NCI-H69 (cell line): Measurements from ENCODE around the gene SLC7A10.
"Not testable (repeated sequence)": the region's sequence is repeated elsewhere in the genome, so short reads cannot be mapped to it uniquely, and the experiment has no call there.

Experiments used
- DNase-seq: peaks from one replicate; lab custom pipeline; 2025; lab: John Stamatoyannopoulos, UW

Gene SLC7A10

DNA sequence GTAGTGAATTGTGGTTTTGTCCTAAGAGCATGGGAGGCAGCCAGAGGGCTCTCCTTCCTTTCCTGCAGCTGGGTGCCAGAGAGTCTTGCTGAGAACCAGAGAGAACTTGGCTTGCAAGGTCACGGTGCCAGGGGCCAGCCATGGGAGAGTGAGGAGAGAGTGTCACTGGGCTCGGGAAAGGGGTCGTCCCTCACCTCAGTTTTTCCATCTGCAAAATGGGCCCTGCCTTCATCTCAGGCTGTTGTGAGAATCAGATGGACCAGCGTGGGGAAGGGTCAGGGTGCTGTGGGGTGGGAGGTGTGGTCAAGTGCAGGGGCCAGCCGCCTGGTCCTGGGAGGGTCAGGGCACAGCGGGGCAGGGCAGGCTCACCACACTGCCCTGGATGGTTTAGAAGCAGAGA lies 24.2 kb downstream of the SLC7A10 start:
- no peak for DNase-seq

DNA sequence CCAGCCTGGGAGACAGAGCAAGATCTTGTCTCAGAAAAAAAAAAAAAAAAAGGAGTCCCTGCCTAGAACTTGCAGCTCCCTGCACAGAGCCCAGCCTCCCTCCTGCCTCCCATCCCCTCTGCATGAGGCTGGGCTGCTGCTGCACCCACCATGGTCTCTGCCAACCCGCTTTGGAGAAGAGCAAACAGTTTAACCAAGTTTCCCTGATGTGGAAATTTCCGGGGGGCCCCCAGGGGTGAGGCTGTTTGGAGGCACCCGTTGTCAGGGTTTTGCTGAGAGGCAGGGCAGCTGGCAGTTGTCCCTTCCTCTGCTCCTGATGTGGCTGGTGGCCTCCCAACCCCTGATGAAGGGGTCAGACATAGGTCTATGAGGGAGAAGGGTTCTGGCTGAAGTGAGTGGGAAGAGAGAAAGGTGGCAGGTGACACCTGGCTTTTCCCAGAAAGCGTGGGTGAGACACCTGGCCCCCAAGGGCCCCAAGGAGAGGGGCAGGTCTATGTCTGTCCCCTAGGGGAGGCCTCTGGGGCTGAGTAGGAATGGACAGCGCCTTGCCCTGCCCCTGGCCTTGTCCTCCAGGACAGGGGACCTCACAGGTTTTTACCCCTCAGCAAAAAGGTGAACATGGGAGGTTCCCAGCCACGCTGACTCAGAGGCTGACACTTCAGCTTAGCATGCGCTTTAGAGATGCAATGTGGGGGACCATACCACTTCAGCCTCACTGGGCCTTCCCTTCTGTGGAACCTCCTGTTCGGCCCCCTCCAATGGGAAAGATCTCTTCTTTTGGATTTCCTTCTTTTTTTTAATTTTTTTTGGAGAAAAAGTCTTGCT lies 26.0 kb downstream of the SLC7A10 start:
- no peak for DNase-seq

DNA sequence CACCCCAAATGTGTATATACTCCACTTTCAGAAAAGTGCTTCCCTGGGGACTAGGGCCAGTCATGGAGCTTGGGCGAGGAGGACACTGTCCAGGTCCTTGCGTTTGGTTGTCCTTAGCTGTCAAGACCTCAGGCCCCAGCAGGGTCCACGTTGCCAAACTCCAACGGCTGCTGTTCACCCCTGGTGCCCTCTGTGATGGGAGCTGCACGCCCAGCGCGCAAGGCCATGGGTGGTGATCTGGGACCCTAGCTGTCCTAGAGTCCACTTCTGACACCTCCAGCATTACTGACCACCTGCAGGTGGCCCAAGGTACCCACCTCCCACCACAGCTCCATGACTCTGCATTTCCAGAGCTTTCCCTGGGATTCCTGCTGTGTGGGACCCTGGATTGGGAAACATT lies 27.5 kb downstream of the SLC7A10 start:
- no peak for DNase-seq

DNA sequence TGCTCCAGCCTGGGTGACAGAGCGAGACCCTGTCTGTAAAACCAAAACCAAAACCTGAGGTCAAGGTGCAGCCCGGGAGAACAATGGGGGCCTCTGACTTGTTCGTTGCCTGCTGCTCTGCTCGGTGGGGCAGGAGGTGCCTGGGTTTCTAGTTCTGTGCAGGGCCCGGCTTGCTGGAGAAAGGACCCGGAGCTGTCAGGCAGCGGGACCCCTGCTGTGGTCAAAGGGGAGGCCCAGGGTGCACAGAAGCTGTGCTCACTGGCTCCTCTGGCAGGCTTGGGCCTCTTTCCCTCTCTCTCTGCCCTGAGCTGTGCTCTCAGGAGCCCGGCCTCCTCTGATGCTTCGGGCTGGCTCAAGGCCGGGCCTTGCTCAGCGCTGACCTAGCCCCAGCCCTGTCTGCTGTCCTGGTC lies 28.1 kb downstream of the SLC7A10 start:
- no peak for DNase-seq

DNA sequence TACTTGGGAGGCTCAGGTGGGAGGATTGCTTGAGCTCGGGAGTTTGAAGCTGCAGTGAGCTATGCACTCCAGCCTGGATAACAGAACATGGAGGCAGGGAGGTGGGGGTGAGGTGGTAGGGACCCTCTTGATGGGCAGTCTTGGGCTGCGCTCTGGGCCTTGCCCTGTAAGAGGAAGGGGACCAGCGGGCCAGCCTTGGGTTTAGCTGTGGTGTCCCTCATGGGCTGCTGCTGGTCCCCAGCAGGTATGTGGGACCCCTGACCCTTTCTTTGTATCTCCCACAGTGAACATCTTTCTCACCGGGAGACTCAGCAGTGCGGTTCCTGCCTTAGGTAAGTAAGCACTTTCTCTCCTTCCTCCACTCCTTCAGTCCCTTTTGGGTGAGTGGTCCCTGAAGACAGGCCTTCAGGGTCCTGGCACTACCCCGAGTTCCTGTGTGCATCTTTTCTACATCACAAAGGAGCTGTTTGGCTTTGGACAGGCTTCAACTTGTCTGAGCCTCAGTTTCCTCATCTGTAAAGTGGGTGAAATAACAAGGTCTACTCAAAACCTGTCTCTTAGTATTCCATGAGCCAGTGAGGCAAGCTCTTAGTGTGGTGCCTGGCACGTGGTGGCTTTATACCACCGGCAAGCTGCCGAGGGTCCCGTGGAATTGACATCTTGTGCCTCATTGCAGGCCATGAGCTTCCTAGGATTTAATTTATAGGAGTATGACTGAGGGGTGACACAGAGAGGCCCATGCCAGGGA lies 29.0 kb downstream of the SLC7A10 start:
- DNase-seq = no peak

DNA sequence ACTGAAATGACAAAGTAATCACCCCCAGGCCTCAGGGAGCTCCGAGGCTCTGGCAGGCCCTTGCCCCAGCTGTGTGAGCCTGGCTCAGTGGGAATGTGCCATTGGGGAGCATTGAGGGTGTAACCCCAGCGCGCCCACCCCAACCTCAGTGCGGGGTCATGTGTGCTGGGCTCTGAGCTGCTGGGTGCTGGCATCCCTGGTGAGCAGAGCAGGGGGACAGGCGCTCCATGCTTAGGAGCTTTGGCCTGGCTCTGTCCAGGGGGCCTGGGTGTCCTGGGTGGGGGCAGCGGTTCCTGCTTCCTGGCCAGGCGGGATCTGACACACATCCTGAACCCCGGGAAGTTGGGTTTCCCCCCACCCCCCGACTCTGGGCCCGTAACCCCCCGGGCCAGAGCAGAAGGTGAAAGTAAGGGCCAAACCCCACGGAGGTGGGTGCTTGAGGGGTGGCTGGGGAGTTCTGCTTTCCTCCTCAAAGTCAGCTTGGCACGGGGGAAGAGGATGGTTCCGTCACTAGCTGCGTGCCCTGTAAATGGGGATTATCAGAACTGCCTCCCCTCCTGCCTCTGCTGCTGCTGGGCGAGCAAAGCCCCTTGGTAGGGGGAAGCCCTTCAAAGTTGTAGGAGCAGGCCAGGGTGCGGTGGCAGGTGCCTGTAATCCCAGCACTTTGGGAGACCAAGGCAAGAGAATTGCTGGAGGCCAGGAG lies 29.9 kb downstream of the SLC7A10 start:
- DNase-seq = no peak

DNA sequence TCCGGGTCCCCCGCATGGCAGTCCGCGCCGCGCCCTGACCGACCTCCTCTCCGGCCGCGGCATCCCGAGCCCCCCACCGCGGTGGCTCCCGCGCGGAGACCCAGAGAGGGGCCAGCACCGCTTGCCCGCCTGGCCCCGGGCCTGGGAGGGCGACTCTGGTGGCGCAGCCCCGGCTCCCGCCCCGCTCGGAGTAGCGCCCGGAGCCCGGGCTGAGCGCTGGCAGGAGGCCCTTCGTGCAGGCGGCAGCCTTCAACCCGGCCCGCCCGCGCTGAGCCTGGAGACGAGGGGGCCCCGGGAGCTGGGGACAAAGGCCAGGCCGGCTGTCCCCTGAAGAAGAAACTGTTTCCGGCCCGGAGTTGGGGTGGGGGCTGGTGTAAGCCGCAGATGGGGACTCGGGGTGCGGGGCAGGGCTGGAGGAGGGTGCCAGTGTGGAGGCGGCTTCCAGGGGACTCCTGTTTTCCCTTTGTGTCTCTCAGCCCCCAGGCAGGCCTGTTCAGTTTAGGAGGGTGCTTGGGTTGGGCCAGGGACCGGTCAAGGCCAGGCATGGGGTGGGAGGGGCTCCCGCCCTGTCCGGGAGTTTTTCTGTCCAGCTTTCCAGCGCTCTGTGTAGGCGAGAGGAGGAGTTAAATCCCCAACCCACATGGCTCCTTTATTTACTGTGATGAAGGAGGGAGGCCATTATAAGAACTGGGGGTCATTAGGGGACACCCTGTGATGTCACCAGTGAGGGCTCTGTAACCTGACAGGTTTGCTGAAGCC lies 30.6 kb downstream of the SLC7A10 start:
- peak; percentile 58 for DNase-seq

DNA sequence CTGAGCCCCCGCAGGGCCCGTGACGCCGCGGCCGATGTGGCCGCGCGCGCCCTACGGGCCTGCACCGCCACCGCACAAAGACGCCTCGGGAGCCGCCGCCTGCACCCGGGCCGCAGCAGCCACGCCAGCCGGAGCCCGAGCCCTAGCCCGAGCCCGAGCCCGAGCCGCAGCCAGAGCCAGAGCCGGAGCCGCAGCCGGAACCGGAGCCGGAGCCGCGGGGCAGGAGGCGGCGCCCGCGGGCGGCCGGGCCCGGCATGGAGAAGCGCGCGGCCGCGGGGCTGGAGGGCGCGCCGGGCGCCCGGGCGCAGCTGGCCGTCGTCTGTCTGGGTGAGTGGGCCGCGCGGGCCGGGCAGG lies 31.1 kb downstream of the SLC7A10 start:
- DNase-seq = peak; percentile 61

DNA sequence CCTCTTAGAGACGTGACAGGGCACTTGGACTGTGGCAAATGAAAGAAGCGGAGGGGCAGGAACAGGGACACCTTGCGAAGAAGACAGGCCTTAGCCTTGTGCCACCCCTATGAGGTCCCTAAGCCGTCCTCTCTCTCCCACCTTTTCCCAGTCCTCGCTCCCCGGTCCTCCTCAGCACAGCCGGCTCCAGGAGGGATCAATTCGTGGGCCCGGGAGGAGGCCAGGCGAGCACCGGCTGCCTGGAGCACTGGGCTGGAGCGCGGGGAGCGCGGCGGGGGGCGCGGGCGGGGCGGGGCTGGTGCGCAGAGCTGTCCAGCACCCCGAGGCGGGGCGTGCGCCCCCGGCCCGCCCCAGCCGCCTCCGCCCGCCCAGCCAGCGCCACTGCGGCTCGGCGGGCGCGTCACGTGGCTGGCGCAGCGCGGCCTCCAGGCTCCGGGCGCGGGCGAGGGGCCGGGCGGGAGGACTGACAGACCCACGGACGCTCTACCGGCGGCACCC lies 31.7 kb downstream of the SLC7A10 start, which contains the start of gene LRP3:
TSS of gene LRP3 (plus strand) at position 466 of the 498 bp plus-strand sequence. CDS start 456 bp downstream, outside the sequence.
- peak; percentile 88 for DNase-seq

DNA sequence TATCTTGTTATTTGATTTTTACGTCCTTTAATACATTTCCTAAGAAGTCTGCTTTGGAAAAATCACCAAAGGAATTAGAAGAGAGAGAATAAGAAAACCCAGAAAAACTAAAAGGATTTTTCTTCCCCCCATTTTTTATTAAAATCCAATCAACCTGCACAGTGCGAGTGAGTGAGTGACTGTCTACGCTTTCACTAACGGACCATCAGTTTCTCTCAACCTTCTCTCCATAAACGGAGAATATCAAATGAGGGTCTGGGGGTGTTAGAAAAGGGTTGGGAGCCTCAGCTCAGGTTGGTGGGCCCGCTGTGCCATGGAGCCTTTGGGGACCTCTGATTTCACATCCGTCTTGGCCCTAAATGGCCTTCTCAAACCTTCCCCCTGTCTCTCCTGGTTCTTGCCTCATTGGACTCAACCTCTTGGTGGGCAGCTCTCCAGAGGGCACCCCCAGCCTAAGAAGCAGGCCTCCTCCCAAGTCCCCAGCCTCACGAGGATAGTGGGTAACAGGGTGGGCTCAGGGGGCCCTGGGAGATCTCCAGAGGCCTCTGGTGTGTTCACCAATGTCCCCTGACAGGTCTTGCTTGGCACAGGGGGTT lies 32.3 kb downstream of the SLC7A10 start:
- no peak for DNase-seq

DNA sequence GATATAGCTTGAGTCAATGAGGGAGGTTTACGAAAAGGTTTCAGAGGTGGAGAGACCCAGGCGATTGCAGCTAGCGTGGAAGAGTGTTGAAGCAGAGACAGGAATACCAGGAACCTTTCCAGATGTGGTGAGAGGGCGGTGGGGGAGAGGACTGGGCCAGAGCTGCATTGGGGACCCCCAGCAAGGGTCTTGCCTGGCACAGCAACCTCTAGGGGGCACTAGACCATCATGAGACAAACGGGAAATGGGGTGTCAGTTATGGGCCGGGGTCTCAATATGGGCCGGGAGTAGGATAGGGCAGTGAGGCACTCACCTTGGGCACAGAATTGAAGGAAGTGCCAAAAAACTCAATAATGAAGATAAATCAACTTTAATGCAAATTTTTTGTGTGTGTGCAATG lies 33.6 kb downstream of the SLC7A10 start:
- peak; percentile 10 for DNase-seq

DNA sequence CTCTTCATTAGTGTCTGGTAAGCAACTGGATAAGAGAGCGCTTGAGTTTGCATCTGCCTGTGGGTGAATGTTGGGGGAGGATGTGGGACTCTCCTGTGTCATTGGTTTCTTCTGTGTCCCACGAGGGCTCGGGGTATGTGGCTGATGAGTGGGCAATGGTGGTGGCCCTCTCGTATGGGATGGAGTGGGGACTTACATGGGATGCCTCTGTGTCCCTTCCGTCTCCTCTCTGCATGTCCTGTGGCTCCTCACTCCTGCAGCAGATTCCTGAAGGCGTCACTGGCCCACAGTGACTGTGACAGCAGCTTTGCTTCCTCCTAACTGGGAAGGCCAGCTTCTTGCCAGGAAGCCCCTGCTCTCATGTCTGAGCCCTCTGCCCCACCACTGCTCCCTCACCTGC lies 34.1 kb downstream of the SLC7A10 start:
- DNase-seq = no peak

DNA sequence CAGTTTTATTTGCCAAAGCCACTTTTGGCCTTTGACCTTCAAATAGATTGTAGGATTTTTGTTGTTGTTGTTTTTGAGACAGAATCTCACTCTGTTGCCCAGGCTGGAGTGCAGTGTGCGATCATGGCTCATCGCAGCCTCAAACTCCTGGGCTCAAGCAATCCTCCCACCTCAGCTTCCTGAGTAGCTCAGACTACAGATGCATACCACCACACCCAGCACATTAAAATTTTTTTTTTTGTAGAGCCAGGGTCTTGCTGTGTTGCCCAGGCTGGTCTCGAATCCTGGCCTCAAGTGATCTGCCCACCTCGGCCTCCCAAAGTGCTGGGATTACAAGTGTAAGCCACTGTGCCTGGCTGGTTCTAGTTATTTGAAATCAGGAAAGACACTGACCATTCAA lies 34.6 kb downstream of the SLC7A10 start:
- DNase-seq = not testable (repeated sequence)

DNA sequence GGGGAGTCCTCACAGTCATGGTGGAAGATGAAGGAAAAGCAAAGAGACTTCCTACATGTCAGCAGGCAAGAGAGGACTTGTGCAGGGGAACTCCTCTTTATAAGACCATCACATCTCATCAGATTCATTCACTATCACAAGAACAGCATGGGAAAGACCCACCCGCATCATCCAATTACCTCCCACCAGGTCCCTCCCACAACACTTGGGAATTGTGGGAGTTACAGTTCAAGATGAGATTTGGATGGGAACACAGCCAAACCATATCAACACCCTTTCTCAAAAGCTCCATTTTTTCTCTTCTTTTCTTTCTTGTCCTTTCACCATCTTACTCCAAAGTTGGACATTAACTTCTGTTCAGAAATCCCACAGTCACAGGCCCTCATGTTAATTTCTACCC lies 36.2 kb downstream of the SLC7A10 start:
- no peak for DNase-seq

DNA sequence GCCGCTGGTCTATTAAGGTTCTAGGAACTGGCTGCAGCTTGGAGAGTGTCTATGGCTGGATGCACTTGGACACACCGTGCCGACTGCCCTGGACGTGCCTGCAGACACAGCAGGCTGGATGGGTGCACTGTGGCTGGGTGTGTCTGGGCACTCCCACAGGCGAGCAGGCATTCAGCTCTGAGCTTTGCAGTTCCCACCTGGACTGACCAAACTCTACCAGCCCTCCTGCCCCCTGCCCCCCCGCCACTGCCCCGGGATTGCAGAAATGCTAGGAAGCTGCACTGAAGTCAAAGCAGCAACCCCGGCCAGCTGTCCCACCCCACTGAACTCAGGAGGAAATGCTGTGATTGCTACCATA lies 38.5 kb downstream of the SLC7A10 start:
- peak; percentile 58 for DNase-seq

DNA sequence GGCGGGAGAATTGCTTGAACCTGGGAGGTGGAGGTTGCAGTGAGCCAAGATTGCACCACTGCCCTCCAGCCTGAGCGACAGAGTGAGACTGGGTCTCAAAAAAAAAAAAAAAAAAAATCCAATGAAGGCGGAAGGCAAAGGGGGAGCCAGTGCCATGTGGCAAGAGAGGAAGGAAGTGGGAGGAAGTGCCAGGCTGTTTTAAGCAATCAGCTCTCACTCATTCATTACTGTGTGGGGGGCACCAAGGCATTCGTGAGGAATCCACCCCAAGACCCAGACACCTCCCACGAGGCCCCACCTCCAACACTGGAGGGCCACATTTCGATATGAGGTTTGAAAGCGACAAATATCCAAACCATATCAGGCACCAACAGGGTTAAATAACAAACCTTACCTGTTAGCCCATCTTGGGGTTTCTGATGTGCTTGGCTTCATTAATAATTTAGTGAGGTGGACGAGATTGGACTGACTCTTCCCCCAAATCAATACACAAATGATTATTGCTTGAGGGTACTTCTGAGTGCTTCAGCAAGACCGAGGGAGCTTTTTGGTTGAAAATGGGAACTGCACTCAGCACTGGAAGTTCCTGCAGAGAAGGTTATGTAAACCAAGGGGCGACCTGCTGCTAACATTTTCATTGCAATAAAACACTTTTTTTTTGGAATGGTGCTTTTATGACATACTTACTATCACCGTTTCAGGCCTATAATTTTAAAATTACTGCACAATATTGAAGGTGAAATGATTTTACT lies 39.0 kb downstream of the SLC7A10 start:
- peak; percentile 58 for DNase-seq

DNA sequence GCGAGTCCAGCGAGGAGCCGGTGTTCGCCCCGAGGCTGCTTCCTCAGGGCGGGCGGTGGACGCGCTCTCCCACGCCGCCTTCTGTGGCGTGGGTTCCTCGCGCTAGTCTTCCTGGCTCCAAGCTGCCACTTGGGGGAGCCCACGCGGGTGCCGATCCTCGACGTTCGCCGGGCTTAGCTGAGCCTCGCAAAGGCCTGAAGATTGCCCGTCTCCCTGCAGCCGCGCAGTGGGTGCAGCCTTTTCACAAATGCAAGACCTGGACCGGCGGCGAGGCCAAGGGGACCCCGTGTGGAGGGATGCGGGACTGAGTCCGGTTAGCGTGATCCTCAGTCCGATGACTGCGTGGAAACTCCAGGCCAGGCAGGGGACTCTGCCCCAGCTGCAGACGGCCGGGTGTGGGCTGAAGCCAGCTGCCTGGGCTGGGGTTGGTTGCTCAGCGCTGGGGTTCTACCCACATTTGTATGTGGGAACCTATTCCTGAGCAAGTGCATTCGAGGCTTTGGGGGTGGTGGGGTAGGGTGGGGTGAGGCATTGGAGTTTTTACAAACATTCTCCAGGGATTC lies 48.2 kb downstream of the SLC7A10 start:
- no peak for DNase-seq

DNA sequence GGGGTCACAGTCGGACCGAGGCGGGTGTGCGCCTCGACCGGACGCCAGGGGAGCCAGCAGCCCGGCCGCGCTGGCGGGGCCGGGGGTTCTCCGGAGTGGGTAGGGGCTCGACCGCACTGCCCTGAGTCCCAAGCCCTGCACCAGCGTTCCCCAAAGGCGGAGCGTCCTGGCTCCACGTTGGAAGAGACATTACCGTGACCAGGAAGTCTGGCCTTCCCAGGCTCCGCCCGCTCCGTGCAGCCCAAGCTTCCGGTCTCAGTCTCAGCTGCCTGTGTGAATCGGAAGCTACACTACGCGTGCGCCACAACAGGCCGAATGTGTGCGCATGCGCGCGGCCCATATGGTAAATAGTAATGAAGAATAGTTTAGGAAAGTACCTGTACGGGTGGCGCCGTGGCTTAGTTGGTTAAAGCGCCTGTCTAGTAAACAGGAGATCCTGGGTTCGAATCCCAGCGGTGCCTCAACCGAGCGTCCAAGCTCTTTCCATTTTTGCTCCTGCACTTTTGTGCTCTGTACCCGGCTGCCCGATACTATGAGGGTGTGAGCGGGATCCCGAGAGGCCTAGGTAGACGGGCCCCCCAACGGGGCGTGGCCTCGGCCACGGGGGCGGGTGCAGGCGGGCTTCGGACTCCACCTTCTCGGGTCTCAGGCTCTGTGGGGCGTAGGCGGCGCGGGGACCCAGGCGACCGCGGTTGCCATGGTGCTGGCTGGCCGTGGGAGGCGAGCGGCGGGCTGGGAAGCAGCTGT lies 48.8 kb downstream of the SLC7A10 start:
- peak; percentile 100 for DNase-seq

DNA sequence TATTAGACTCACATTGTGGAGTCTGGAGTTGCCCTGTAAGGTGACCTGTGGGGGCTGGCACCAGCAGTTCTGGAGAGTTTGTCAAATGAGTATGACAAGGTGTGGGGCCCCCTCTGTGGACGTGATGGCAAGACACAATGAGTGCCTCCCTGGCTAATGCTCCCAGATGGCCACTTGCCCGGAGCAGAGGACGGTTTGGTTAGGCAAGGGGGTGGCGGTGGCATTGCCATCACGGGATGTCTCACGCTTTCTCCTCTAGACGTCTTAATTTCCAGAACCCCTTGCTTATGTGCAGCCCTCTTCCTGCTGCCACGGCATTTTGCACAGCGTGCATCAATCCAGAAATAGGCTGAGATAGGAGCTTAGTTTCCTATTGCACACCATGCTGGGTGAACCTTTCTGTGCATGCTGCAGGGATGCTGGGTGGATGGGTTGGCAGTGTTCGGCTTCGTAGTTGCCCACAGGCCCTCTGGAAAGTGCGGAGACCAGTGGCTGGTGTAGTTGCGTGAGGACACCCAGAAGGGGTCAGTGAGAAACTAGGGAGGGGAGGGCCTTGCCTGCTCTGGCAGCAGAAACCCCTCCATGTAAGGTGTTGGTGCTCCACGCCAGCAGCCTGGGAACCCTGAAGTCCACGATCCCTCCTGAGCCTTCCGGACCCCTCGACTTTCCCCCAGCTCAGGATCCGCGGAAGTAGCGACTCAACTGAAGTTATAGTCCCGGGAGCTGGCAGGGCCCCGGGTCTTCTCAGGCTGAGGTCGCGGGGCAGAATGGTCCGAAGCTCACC lies 49.6 kb downstream of the SLC7A10 start:
- peak; percentile 63 for DNase-seq
